ENCODE data around the gene TJP3.

DNA sequence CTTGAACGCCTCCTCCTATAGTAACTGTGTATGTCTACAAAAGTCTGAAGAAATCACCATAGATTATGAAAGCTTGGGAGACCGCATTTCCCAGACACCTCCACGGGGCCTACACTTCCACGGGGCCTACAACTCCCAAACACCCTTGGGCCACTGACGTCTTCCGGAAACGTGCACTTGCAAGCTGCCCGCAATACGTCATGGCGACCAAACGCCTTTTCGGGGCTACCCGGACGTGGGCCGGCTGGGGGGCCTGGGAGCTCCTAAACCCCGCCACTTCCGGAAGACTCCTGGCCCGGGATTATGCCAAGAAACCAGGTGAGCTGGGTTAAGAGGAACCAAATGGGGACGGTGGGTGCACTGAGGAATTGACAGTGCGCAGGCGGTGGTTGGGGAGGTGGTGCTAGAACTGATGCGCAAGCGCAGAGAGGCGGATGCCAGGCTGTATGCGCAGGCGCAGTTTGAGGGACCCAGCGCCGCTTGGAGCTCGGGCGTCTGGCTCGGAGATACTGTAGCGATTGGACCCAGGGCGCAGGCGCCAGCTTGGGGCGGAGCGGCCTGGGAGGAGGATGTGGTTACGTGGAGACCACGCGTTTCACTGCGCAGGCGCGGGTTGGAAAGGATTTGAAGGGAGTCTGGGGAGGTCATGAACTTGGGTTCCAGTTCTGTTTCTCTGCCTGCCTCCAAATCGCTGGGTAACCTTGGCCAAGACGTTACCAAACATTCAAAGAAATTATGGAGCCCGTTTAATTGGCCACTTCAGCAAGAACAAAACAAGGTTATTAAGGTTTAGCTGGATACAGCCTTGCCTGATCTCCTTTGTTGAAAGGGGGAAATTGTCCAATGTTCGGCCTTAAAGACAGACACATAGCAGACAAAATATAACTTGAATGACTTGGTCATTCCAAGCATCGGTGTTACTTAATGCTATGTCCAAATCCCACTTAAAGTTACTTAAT, 54.6 kb downstream of the TJP3 start, which contains the start of gene MRPL54:
- TF ChIP-seq POLR2AphosphoS5 (IDR thresholded peaks at IDR 0.05) (peak; percentile 97), EZH2 (IDR thresholded peaks at IDR 0.05; ENCODE audit: borderline replicate concordance, insufficient read depth, low read length, poor library complexity, severe bottlenecking) (no peak)
- TF ChIP-seq, protein P1, sequence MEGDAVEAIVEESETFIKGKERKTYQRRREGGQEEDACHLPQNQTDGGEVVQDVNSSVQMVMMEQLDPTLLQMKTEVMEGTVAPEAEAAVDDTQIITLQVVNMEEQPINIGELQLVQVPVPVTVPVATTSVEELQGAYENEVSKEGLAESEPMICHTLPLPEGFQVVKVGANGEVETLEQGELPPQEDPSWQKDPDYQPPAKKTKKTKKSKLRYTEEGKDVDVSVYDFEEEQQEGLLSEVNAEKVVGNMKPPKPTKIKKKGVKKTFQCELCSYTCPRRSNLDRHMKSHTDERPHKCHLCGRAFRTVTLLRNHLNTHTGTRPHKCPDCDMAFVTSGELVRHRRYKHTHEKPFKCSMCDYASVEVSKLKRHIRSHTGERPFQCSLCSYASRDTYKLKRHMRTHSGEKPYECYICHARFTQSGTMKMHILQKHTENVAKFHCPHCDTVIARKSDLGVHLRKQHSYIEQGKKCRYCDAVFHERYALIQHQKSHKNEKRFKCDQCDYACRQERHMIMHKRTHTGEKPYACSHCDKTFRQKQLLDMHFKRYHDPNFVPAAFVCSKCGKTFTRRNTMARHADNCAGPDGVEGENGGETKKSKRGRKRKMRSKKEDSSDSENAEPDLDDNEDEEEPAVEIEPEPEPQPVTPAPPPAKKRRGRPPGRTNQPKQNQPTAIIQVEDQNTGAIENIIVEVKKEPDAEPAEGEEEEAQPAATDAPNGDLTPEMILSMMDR (IDR thresholded peaks at IDR 0.05; ENCODE audit: poor library complexity, severe bottlenecking), result no peak

Data from neural cell (in vitro differentiated cells).